Lower lobe of right lung (tissue), 2 donors: ENCODE data around the gene LMNTD2. TPM values are rescaled to one million over a fixed set of nuclear protein-coding genes. Genes with fewer than 3 reads are reported as not detected.

ENCODE experiments used
- ATAC-seq, 2 donors: fragments of 200-7000 bp; cut with Tn5 transposase; one replicate each; pipeline ENCODE4 v1.9.1; 2020 to 2022; ENCODE audit warnings: mild to moderate bottlenecking in 2 of 2, moderate library complexity in 2 of 2
- DNase-seq: peaks from one replicate; pipeline ENCODE4 v3.0.0-alpha.2; 2020
- H3K27ac ChIP-seq: fragments of 200-600 bp; one replicate; pipeline ENCODE4 v1.8.0; 2022
- H3K27me3 ChIP-seq: fragments of 200-600 bp; one replicate; pipeline ENCODE4 v1.8.0; 2022; ENCODE audit warnings: low read depth
- H3K36me3 ChIP-seq: fragments of 200-600 bp; one replicate; pipeline ENCODE4 v1.8.0; 2022; ENCODE audit warnings: mild to moderate bottlenecking
- H3K4me1 ChIP-seq: fragments of 200-600 bp; one replicate; pipeline ENCODE4 v1.8.0; 2022
- H3K4me3 ChIP-seq: fragments of 200-600 bp; one replicate; pipeline ENCODE4 v1.8.0; 2022; ENCODE audit warnings: mild to moderate bottlenecking
- H3K9me3 ChIP-seq: fragments of 200-600 bp; one replicate; pipeline ENCODE4 v1.8.0; 2022
- CTCF ChIP-seq: fragments of 200-600 bp; IDR thresholded peaks from one replicate; pipeline ENCODE4 v1.8.0; 2022; ENCODE audit warnings: antibody characterized with exemption, mild to moderate bottlenecking
- intact Hi-C: fragments of 100-400 bp; cut with DNase I; formaldehyde crosslinking; loops from one replicate; pipeline ENCODE4 v1.11.0; 2022
- long read RNA-seq: library from polyadenylated mRNA; unstranded; transcript quantifications from one replicate; pipeline ENCODE4 v2.0.0, GENCODE V29; 2021
- total RNA-seq: library from RNA; stranded (reverse); fragmentation: NEBNext Ultra II Directional; extraction: Animal tissue kit (Norgen Biotek cat#: 25700); gene quantifications from one replicate; pipeline ENCODE4 v1.2.1, GENCODE V29; 2021
- donor health status: DM: no; HTN: yes; CAD: no; lungs with severe emphysema.

The LMNTD2 gene
- total RNA-seq = 6.0 TPM
- long read RNA-seq, partial matches to known transcripts = 1 of 11 reads
- long read RNA-seq, other reads (novel, unspliced or antisense) = 8 of 11 reads

- peak within 1 kb of the TSS; percentile 73 for H3K4me3 ChIP-seq
- peaks cover 7% of the 10 kb centered on the region for H3K36me3 ChIP-seq
- H3K27me3 ChIP-seq = peaks cover 36% of the 10 kb centered on the region
- peaks cover 44% of the 10 kb centered on the region for H3K4me1 ChIP-seq
- ATAC-seq = peak; percentile 91 to 94
- intact Hi-C loops = no loop called here
- H3K27ac ChIP-seq = peak within 1 kb of the TSS; percentile 91
- peak; percentile 90 for DNase-seq
- TF ChIP-seq CTCF = no peak
- no peaks in the 10 kb centered on the region for H3K9me3 ChIP-seq
These were observed at the start of gene LMNTD2, which contains the start of gene RASSF7 for GRCh38 chr11:560305-561147. LMNTD2 (minus strand) TSS chr11:560738; CDS start chr11:560716, 22 bp downstream. RASSF7 (plus strand) TSS chr11:560970; CDS start chr11:561769, 799 bp downstream.

GRCh38 chr11:609341-609811 lies 48.8 kb upstream of the LMNTD2 start:
- intact Hi-C loops = no loop called here
- no peak for DNase-seq
- H3K27me3 ChIP-seq = no peaks in the 10 kb centered on the region
- H3K9me3 ChIP-seq = no peaks in the 10 kb centered on the region
- ATAC-seq = no peak
- peaks cover 14% of the 10 kb centered on the region for H3K4me1 ChIP-seq
- H3K36me3 ChIP-seq = peaks cover 98% of the 10 kb centered on the region
- TF ChIP-seq CTCF = no peak
- H3K27ac ChIP-seq = no peak overlapping the region
- no peak overlapping the region for H3K4me3 ChIP-seq

- intact Hi-C loops = no loop called here
- Histone ChIP-seq H3K36me3 (peaks cover 98% of the 10 kb centered on the region), H3K4me1 (peaks cover 8% of the 10 kb centered on the region), H3K27me3 (no peaks in the 10 kb centered on the region), H3K27ac (no peak overlapping the region), H3K9me3 (no peaks in the 10 kb centered on the region), H3K4me3 (no peak overlapping the region)
- no peak for ATAC-seq
- no peak for DNase-seq
- TF ChIP-seq CTCF = no peak
These were observed 48.3 kb upstream of the LMNTD2 start for GRCh38 chr11:608791-609251.

- Histone ChIP-seq H3K4me1 (peaks cover 3% of the 10 kb centered on the region), H3K27me3 (no peaks in the 10 kb centered on the region), H3K36me3 (peaks cover 100% of the 10 kb centered on the region), H3K4me3 (no peak overlapping the region), H3K9me3 (no peaks in the 10 kb centered on the region), H3K27ac (no peak overlapping the region)
- intact Hi-C loops = no loop called here
- DNase-seq (no peak), ATAC-seq (no peak)
- TF ChIP-seq CTCF = no peak
These were observed 47.6 kb upstream of the LMNTD2 start for GRCh38 chr11:607971-608659.

GRCh38 chr11:607020-607780 lies 46.7 kb upstream of the LMNTD2 start:
- Histone ChIP-seq H3K4me3 (no peak overlapping the region), H3K27ac (no peak overlapping the region), H3K36me3 (peaks cover 100% of the 10 kb centered on the region), H3K27me3 (no peaks in the 10 kb centered on the region), H3K4me1 (no peaks in the 10 kb centered on the region), H3K9me3 (no peaks in the 10 kb centered on the region)
- no peak for ATAC-seq
- intact Hi-C loops = no loop called here
- no peak for DNase-seq
- no peak for TF ChIP-seq CTCF
